WTC11 (cell line): Measurements from ENCODE around the gene SLC5A3.

Source experiments
- ATF1 ChIP-seq: sonication (generic); formaldehyde crosslinking; IDR thresholded peaks from 2 replicates; pipeline ENCODE4 v1.8.1; 2023; ENCODE audit warnings: mild to moderate bottlenecking, moderate library complexity, missing genetic modification reagents
- CREB1 ChIP-seq: sonication (generic); formaldehyde crosslinking; IDR thresholded peaks from 2 replicates; pipeline ENCODE4 v1.8.0; 2023; ENCODE audit warnings: mild to moderate bottlenecking, missing genetic modification reagents
- ELF4 ChIP-seq: sonication (generic); formaldehyde crosslinking; IDR thresholded peaks from 2 replicates; pipeline ENCODE4 v1.8.1; 2022; ENCODE audit warnings: low read depth, mild to moderate bottlenecking, moderate library complexity, missing genetic modification reagents
- FOXK1 ChIP-seq: sonication (generic); formaldehyde crosslinking; IDR thresholded peaks from 2 replicates; pipeline ENCODE4 v1.8.0; 2022; ENCODE audit warnings: mild to moderate bottlenecking, moderate library complexity, missing genetic modification reagents
- GTF2I ChIP-seq: fragments of 250-450 bp; sonication (Bioruptor Pico); conservative IDR thresholded peaks from 2 replicates; pipeline ENCODE4 v1.4.0; 2021; ENCODE audit warnings: mild to moderate bottlenecking
- NFATC4 ChIP-seq: fragments of 250-450 bp; sonication (Bioruptor Pico); IDR thresholded peaks from 2 replicates; pipeline ENCODE4 v1.9.0; 2021; ENCODE audit warnings: mild to moderate bottlenecking
- OVOL2 ChIP-seq: fragments of 250-450 bp; sonication (Bioruptor Pico); IDR thresholded peaks from 2 replicates; pipeline ENCODE4 v1.9.0; 2021; ENCODE audit warnings: mild to moderate bottlenecking, borderline replicate concordance
- USF1 ChIP-seq: sonication (generic); formaldehyde crosslinking; IDR thresholded peaks from 2 replicates; pipeline ENCODE4 v1.8.0; 2022; ENCODE audit warnings: mild to moderate bottlenecking, missing genetic modification reagents
- TF ChIP-seq, protein P1 (sequence below): fragments of 200-600 bp; IDR thresholded peaks from 2 replicates; pipeline ENCODE4 v1.8.0; 2022; ENCODE audit warnings: antibody characterized with exemption
- TF ChIP-seq, protein P2 (sequence below): sonication (generic); formaldehyde crosslinking; IDR thresholded peaks from 2 replicates; pipeline ENCODE4 v1.8.0; 2022; ENCODE audit warnings: mild to moderate bottlenecking, missing genetic modification reagents
- TF ChIP-seq, protein P3 (sequence below): sonication (generic); formaldehyde crosslinking; IDR thresholded peaks from 2 replicates; pipeline ENCODE4 v1.8.1; 2023; ENCODE audit warnings: mild to moderate bottlenecking, missing genetic modification reagents, moderate library complexity
- TF ChIP-seq, protein P4 (sequence below): sonication (generic); formaldehyde crosslinking; IDR thresholded peaks from 2 replicates; pipeline ENCODE4 v1.8.1; 2022; ENCODE audit warnings: low read depth, missing genetic modification reagents, borderline replicate concordance
- TF ChIP-seq, protein P5 (sequence below): sonication (generic); formaldehyde crosslinking; conservative IDR thresholded peaks from 2 replicates; pipeline ENCODE4 v1.8.1; 2022; ENCODE audit warnings: mild to moderate bottlenecking, missing genetic modification reagents
- TF ChIP-seq, protein P6 (sequence below): fragments of 250-450 bp; sonication (Bioruptor Pico); IDR thresholded peaks from 2 replicates; pipeline ENCODE4 v1.8.0; 2021; ENCODE audit warnings: mild to moderate bottlenecking

DNA sequence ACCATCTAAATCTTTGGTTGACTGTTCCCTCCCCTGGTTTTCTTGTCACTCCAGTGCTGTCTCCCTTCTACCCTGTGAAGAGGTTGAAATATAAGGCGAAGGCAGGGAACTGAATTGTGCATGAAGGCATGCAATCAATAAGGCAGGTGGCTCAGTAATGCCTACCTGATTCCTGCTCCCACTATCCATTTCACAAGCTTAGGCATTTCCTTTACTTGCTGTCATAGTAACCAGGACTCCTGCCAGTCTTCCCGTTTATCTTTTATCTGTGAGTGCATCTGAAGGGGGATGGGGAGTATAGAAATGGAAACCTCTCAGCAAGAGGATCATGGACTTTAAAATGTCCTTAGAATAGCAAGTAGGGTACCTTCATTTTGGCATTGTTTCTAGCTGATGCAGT, 40.5 kb downstream of the SLC5A3 start:
- TF ChIP-seq, protein P1, sequence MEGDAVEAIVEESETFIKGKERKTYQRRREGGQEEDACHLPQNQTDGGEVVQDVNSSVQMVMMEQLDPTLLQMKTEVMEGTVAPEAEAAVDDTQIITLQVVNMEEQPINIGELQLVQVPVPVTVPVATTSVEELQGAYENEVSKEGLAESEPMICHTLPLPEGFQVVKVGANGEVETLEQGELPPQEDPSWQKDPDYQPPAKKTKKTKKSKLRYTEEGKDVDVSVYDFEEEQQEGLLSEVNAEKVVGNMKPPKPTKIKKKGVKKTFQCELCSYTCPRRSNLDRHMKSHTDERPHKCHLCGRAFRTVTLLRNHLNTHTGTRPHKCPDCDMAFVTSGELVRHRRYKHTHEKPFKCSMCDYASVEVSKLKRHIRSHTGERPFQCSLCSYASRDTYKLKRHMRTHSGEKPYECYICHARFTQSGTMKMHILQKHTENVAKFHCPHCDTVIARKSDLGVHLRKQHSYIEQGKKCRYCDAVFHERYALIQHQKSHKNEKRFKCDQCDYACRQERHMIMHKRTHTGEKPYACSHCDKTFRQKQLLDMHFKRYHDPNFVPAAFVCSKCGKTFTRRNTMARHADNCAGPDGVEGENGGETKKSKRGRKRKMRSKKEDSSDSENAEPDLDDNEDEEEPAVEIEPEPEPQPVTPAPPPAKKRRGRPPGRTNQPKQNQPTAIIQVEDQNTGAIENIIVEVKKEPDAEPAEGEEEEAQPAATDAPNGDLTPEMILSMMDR = no peak
- TF ChIP-seq ATF1 (CRISPR knock-in tag) = no peak
- TF ChIP-seq, protein P2, sequence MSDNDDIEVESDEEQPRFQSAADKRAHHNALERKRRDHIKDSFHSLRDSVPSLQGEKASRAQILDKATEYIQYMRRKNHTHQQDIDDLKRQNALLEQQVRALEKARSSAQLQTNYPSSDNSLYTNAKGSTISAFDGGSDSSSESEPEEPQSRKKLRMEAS = no peak
- no peak for TF ChIP-seq NFATC4
- TF ChIP-seq USF1 (CRISPR knock-in tag) = no peak
- no peak for TF ChIP-seq CREB1
- TF ChIP-seq GTF2I (CRISPR knock-in tag) = no peak
- TF ChIP-seq, protein P3, sequence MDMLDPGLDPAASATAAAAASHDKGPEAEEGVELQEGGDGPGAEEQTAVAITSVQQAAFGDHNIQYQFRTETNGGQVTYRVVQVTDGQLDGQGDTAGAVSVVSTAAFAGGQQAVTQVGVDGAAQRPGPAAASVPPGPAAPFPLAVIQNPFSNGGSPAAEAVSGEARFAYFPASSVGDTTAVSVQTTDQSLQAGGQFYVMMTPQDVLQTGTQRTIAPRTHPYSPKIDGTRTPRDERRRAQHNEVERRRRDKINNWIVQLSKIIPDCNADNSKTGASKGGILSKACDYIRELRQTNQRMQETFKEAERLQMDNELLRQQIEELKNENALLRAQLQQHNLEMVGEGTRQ (CRISPR knock-in tag) = no peak
- TF ChIP-seq, protein P4, sequence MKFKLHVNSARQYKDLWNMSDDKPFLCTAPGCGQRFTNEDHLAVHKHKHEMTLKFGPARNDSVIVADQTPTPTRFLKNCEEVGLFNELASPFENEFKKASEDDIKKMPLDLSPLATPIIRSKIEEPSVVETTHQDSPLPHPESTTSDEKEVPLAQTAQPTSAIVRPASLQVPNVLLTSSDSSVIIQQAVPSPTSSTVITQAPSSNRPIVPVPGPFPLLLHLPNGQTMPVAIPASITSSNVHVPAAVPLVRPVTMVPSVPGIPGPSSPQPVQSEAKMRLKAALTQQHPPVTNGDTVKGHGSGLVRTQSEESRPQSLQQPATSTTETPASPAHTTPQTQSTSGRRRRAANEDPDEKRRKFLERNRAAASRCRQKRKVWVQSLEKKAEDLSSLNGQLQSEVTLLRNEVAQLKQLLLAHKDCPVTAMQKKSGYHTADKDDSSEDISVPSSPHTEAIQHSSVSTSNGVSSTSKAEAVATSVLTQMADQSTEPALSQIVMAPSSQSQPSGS (CRISPR knock-in tag) = no peak
- TF ChIP-seq, protein P5, sequence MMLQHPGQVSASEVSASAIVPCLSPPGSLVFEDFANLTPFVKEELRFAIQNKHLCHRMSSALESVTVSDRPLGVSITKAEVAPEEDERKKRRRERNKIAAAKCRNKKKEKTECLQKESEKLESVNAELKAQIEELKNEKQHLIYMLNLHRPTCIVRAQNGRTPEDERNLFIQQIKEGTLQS (CRISPR knock-in tag) = no peak
- TF ChIP-seq OVOL2 (CRISPR knock-in tag) = no peak
- TF ChIP-seq ELF4 = no peak
- TF ChIP-seq, protein P6, sequence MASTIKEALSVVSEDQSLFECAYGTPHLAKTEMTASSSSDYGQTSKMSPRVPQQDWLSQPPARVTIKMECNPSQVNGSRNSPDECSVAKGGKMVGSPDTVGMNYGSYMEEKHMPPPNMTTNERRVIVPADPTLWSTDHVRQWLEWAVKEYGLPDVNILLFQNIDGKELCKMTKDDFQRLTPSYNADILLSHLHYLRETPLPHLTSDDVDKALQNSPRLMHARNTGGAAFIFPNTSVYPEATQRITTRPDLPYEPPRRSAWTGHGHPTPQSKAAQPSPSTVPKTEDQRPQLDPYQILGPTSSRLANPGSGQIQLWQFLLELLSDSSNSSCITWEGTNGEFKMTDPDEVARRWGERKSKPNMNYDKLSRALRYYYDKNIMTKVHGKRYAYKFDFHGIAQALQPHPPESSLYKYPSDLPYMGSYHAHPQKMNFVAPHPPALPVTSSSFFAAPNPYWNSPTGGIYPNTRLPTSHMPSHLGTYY (CRISPR knock-in tag) = no peak
- no peak for TF ChIP-seq FOXK1 (CRISPR knock-in tag)
